IMR-90 (cell line): Measurements from ENCODE around the gene NOS1AP. TPM values are rescaled to one million over a fixed set of nuclear protein-coding genes. Genes with fewer than 3 reads are reported as not detected.
A peak's percentile ranks its signal among the peaks of the same experiment; 100 is the strongest.

Experiments
- ATAC-seq: fragments of 200-7000 bp; cut with Tn5 transposase; 2 replicates; pipeline ENCODE4 v1.9.1; 2020; ENCODE audit warnings: low read depth, mild to moderate bottlenecking, moderate library complexity
- BruUV-seq: library from RNA; stranded (reverse); fragments of 400-500 nt; replicated peaks from 2 replicates; lab custom pipeline; 2021; lab: Mats Ljungman, UMichigan
- CTCF ChIA-PET: fragments of 300-600 bp; formaldehyde crosslinking; extraction: SDS; loops from one replicate; lab custom pipeline; 2021; ENCODE audit warnings: antibody characterized with exemption; lab: Yijun Ruan, JAX
- POLR2A ChIA-PET: fragments of 300-600 bp; sonication (Branson Sonifier 250); formaldehyde crosslinking; loops from one replicate; lab custom pipeline; 2022; ENCODE audit warnings: antibody characterized with exemption; ENCODE audit not compliant: unreplicated experiment; lab: Charles Lee
- DNase-seq: peaks from one replicate; pipeline ENCODE4 v3.0.0; 2013
- H2AFZ ChIP-seq: replicated peaks from 2 replicates; pipeline ENCODE3; 2013; ENCODE audit warnings: low read length, mild to moderate bottlenecking; ENCODE audit not compliant: poor library complexity
- H2AK5ac ChIP-seq: 2 replicates; pipeline ENCODE4 v1.6.1; 2013; ENCODE audit warnings: low read depth, low read length, inconsistent platforms
- H2AK9ac ChIP-seq: replicated peaks from 2 replicates; pipeline ENCODE3; 2013; ENCODE audit warnings: mild to moderate bottlenecking, low read depth, low read length, moderate library complexity; ENCODE audit not compliant: poor library complexity
- H2BK120ac ChIP-seq: 2 replicates; pipeline ENCODE4 v1.6.1; 2013; ENCODE audit warnings: low read depth, low read length, inconsistent platforms
- H2BK15ac ChIP-seq: 3 replicates; pipeline ENCODE4 v1.6.1; 2013; ENCODE audit warnings: low read depth, low read length, inconsistent platforms
- H2BK20ac ChIP-seq: 2 replicates; pipeline ENCODE4 v1.6.1; 2013; ENCODE audit warnings: low read depth, mild to moderate bottlenecking, inconsistent platforms, low read length, moderate library complexity
- H2BK5ac ChIP-seq: 2 replicates; pipeline ENCODE4 v1.6.1; 2013; ENCODE audit warnings: mild to moderate bottlenecking, low read depth, low read length, inconsistent platforms; ENCODE audit not compliant: poor library complexity, severe bottlenecking
- H3K14ac ChIP-seq: replicated peaks from 2 replicates; pipeline ENCODE4 v1.6.1; 2013; ENCODE audit warnings: low read depth, low read length, inconsistent platforms
- H3K18ac ChIP-seq: 2 replicates; pipeline ENCODE4 v1.6.1; 2013; ENCODE audit warnings: low read depth, low read length, control low read depth
- H3K23ac ChIP-seq: 2 replicates; pipeline ENCODE4 v1.6.1; 2013; ENCODE audit warnings: low read depth, low read length, inconsistent platforms
- H3K27ac ChIP-seq: 2 replicates; pipeline ENCODE4 v1.5.1; 2013; ENCODE audit warnings: mild to moderate bottlenecking, control low read depth, low read length; ENCODE audit not compliant: insufficient read depth
- H3K27me3 ChIP-seq: 2 replicates; pipeline ENCODE4 v1.6.1; 2013; ENCODE audit warnings: low read length; ENCODE audit not compliant: control insufficient read depth, insufficient read depth
- H3K36me3 ChIP-seq: 2 replicates; pipeline ENCODE4 v1.6.1; 2013; ENCODE audit warnings: low read length, mixed read lengths; ENCODE audit not compliant: control insufficient read depth, insufficient read depth
- H3K4ac ChIP-seq: 2 replicates; pipeline ENCODE4 v1.6.1; 2013; ENCODE audit warnings: low read depth, low read length, inconsistent platforms
- H3K4me1 ChIP-seq: 2 replicates; pipeline ENCODE4 v1.6.1; 2013; ENCODE audit warnings: low read length, mixed read lengths; ENCODE audit not compliant: control insufficient read depth, insufficient read depth
- H3K4me2 ChIP-seq: 2 replicates; pipeline ENCODE4 v1.6.1; 2013; ENCODE audit warnings: low read depth, mild to moderate bottlenecking, control low read depth, low read length, moderate library complexity
- H3K4me3 ChIP-seq: 2 replicates; pipeline ENCODE4 v1.5.1; 2013; ENCODE audit warnings: low read depth, mild to moderate bottlenecking, control low read depth, low read length, moderate library complexity; ENCODE audit not compliant: insufficient read depth
- H3K56ac ChIP-seq: 2 replicates; pipeline ENCODE4 v1.6.1; 2013; ENCODE audit warnings: low read length, inconsistent platforms; ENCODE audit not compliant: insufficient read depth; ENCODE audit errors: extremely low read depth
- H3K79me1 ChIP-seq, 2 experiments: 2 replicates each; pipeline ENCODE4 v1.6.1; 2013; ENCODE audit warnings: low read length in 2 of 2, inconsistent platforms in 1 of 2, low read depth in 1 of 2
- H3K9ac ChIP-seq: 2 replicates; pipeline ENCODE4 v1.6.1; 2013; ENCODE audit warnings: low read depth, low read length, control low read depth
- H3K9me1 ChIP-seq: 2 replicates; pipeline ENCODE4 v1.6.1; 2013; ENCODE audit warnings: low read length, inconsistent platforms; ENCODE audit not compliant: insufficient read depth
- H3K9me3 ChIP-seq: 2 replicates; pipeline ENCODE4 v1.6.1; 2013; ENCODE audit warnings: low read length; ENCODE audit not compliant: control insufficient read depth, insufficient read depth
- H4K20me1 ChIP-seq: 2 replicates; pipeline ENCODE4 v1.6.1; 2013; ENCODE audit warnings: low read length, inconsistent platforms; ENCODE audit not compliant: insufficient read depth
- H4K5ac ChIP-seq: 2 replicates; pipeline ENCODE4 v1.6.1; 2013; ENCODE audit warnings: mild to moderate bottlenecking, low read depth, low read length, control low read depth
- H4K8ac ChIP-seq, 2 experiments: 2 replicates each; pipeline ENCODE4 v1.6.1; 2013; ENCODE audit warnings: low read depth in 2 of 2, low read length in 2 of 2, control low read depth in 1 of 2, inconsistent platforms in 1 of 2
- H4K91ac ChIP-seq: 2 replicates; pipeline ENCODE4 v1.6.1; 2013; ENCODE audit warnings: low read depth, low read length, inconsistent platforms; ENCODE audit not compliant: insufficient read depth
- NFE2L2 ChIP-seq: fragments of 150-350 bp; IDR thresholded peaks from 2 replicates; pipeline ENCODE4 v1.6.1; 2016; ENCODE audit warnings: low read depth, mild to moderate bottlenecking, low read length
- POLR2A ChIP-seq: IDR thresholded peaks from 2 replicates; pipeline ENCODE4 v1.6.1; 2012; ENCODE audit warnings: mild to moderate bottlenecking, low read depth, low read length
- SMC3 ChIP-seq: fragments of 150-350 bp; IDR thresholded peaks from 2 replicates; pipeline ENCODE4 v1.6.1; 2016; ENCODE audit warnings: low read depth, mild to moderate bottlenecking, antibody characterized with exemption, low read length, moderate library complexity
- WGBS, 2 experiments: methylation state at CpG; one replicate each; pipeline versions ENCODE4 v1.1.5 to v1.1.7; 2013; ENCODE audit warnings: missing lambda C conversion rate in 2 of 2; ENCODE audit not compliant: insufficient read length in 1 of 2; ENCODE audit errors: extremely low coverage in 2 of 2; 5-methylcytosine and 5-hydroxymethylcytosine counted together
- dilution Hi-C: fragments of 300-500 bp; cut with HindIII; formaldehyde crosslinking; loops from one replicate; pipeline ENCODE4 v1.14.3; 2018; ENCODE audit warnings: low sequenced_read_pairs; ENCODE audit not compliant: unreplicated experiment
- in situ Hi-C: fragments of 300-500 bp; cut with MboI; formaldehyde crosslinking; loops from 3 replicates; pipeline ENCODE4 v1.14.3; 2019; ENCODE audit warnings: low sequenced_read_pairs, inconsistent platforms, mixed read lengths
- intact Hi-C: fragments of 100-400 bp; cut with micrococcal nuclease; formaldehyde crosslinking; loops from 2 replicates; pipeline ENCODE4 v1.10.0; 2022
- polyA plus RNA-seq, 3 experiments: library from polyadenylated mRNA; depleted of rRNA; stranded (reverse); fragments of >200 nt; gene quantifications; 2 replicates each; pipeline ENCODE4 v1.2.3, GENCODE V29; 2012; ENCODE audit warnings: low replicate concordance in 1 of 3
- total RNA-seq: library from RNA; depleted of rRNA; stranded (reverse); fragments of >200 nt; gene quantifications from 2 replicates; pipeline ENCODE4 v1.2.3, GENCODE V29; 2012
- TF ChIP-seq, protein P1 (sequence below): fragments of 150-350 bp; IDR thresholded peaks from 2 replicates; pipeline ENCODE4 v1.6.1; 2017; ENCODE audit warnings: mild to moderate bottlenecking, antibody characterized with exemption, low read length, low read depth

Gene NOS1AP
- total and polyA plus RNA-seq, 2 of the 4 experiments (the other 2 are of a cell fraction), result 0.18 to 0.19 TPM

DNA sequence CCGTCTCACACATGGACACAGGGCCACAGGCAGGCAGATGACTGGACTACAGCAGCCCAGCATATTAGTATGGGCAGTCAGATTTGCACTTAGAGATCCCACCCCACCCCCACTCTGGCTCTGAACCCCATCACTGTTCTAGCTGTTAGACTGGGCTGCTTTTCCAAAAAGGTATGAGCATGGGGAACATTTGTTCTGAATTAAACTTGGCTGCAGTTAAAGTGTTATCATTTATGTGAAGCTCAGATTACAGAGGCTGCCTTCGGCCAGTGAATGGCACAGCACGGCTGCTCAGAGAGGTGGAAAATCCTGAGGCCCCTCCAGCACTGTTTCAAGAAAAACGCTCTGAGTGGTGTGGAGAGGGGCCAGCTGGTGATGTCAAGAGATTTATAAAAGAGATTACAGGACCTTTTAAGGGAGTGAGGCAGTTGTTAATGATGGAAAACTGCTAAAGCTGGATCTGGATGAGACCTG, 6.9 kb upstream of the NOS1AP start:
- Histone ChIP-seq H3K4me1 (no peaks in the 10 kb centered on the region), H3K79me1 (no peaks in the 10 kb centered on the region), H3K9me3 (no peaks in the 10 kb centered on the region), H3K27ac (no peak overlapping the region), H2BK15ac (no peak overlapping the region), H3K27me3 (peaks cover 18% of the 10 kb centered on the region), H3K4me2 (no peak overlapping the region; the same call in 1 of the 2 replicates), H2AK9ac (no peak overlapping the region), H2BK5ac (no peak overlapping the region), H4K91ac (no peak overlapping the region), H3K18ac (no peak overlapping the region), H2BK20ac (no peak overlapping the region), H3K4me3 (no peak overlapping the region), H3K9ac (no peak overlapping the region), H3K4ac (no peak overlapping the region), H3K56ac (no peak overlapping the region), H2BK120ac (no peak overlapping the region), H3K36me3 (no peaks in the 10 kb centered on the region), H3K14ac (no peak overlapping the region), H2AFZ (no peak overlapping the region), H4K20me1 (no peaks in the 10 kb centered on the region), H4K8ac (no peak overlapping the region), H2AK5ac (no peak overlapping the region), H4K5ac (no peak overlapping the region), H3K9me1 (no peaks in the 10 kb centered on the region), H3K23ac (no peak overlapping the region)
- dilution Hi-C loops (no loop called here), intact Hi-C loops (loop anchor here (1.0 kb wide), 1 partner anchor 212 kb away; no protein-coding TSS in a partner anchor), in situ Hi-C loops (no loop called here)
- DNase-seq (peak; percentile 41), ATAC-seq (peak; percentile 77)
- POLR2A ChIA-PET, result no interaction called here
- BruUV-seq, result no TSS peak
- TF ChIP-seq SMC3 (no peak), NFE2L2 (no peak), POLR2A (no peak)
- TF ChIP-seq, protein P1, sequence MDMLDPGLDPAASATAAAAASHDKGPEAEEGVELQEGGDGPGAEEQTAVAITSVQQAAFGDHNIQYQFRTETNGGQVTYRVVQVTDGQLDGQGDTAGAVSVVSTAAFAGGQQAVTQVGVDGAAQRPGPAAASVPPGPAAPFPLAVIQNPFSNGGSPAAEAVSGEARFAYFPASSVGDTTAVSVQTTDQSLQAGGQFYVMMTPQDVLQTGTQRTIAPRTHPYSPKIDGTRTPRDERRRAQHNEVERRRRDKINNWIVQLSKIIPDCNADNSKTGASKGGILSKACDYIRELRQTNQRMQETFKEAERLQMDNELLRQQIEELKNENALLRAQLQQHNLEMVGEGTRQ, result no peak
- WGBS, 2 experiments, result 20% methylated on average over 3 of the region's 4 CpGs; no CpG with 5 or more reads in 1 of the 2 experiments
- CTCF ChIA-PET, result no interaction called here
